ENCODE results near the gene EIF4H. TPM values are rescaled to one million over a fixed set of nuclear protein-coding genes. Genes with fewer than 3 reads are reported as not detected.

Gene EIF4H
- total RNA-seq, result 100 to 1,000 TPM; 146 to 204 (median 187) TPM

GRCh38 chr7:74173866-74174605 is at the start of gene EIF4H:
EIF4H (plus strand) TSS chr7:74174356; CDS start chr7:74174384, 28 bp downstream.
- TF ChIP-seq, protein P1, sequence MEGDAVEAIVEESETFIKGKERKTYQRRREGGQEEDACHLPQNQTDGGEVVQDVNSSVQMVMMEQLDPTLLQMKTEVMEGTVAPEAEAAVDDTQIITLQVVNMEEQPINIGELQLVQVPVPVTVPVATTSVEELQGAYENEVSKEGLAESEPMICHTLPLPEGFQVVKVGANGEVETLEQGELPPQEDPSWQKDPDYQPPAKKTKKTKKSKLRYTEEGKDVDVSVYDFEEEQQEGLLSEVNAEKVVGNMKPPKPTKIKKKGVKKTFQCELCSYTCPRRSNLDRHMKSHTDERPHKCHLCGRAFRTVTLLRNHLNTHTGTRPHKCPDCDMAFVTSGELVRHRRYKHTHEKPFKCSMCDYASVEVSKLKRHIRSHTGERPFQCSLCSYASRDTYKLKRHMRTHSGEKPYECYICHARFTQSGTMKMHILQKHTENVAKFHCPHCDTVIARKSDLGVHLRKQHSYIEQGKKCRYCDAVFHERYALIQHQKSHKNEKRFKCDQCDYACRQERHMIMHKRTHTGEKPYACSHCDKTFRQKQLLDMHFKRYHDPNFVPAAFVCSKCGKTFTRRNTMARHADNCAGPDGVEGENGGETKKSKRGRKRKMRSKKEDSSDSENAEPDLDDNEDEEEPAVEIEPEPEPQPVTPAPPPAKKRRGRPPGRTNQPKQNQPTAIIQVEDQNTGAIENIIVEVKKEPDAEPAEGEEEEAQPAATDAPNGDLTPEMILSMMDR (IDR thresholded peaks at IDR 0.05; ENCODE audit: low read depth), result no peak

DNA sequence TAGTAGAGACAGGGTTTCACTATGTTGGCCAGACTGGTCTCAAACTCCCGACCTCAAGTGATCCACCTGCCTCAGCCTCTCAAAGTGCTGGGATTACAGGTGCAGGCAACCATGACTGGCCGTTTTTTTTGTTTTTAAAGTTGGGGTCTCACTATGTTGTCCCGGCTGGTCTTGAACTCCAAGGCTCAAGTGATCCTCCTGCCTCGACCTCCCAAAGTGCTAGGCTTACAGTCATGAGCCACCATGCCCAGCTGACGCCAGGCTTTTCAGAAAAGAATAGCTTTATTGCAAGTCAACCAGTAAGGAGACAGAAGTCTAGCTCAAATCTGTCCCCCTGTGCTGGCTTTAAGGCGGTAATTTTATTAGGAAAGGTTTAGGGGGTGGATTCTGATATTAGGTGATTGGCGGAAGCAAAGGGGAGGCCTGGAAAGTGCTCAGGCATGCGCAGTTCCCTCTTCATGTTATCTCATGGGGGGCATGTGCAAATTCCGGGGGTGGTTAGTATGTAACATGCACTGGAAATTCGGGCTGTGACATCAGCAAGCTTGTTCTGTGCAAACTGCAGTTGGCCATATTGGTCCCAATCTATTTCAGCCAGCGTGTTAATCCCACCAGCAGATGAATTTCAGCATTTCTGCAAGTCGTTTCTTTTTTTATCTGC is 47.8 kb upstream of the EIF4H start:
- TF ChIP-seq, protein P1 (IDR thresholded peaks at IDR 0.05; ENCODE audit: low read depth), result no peak

GRCh38 chr7:74129887-74130286 is 44.3 kb upstream of the EIF4H start:
- TF ChIP-seq, protein P1 (IDR thresholded peaks at IDR 0.05; ENCODE audit: low read depth), result no peak

- TF ChIP-seq, protein P1 (IDR thresholded peaks at IDR 0.05; ENCODE audit: low read depth), result no peak
Observed at GRCh38 chr7:74130518-74130917, 43.6 kb upstream of the EIF4H start.

- TF ChIP-seq, protein P1 (IDR thresholded peaks at IDR 0.05; ENCODE audit: low read depth), result no peak
Observed at GRCh38 chr7:74134117-74134620, 40.0 kb upstream of the EIF4H start.

GRCh38 chr7:74138334-74138867 is 35.8 kb upstream of the EIF4H start:
- TF ChIP-seq, protein P1 (IDR thresholded peaks at IDR 0.05; ENCODE audit: low read depth), result no peak

Measured in subcutaneous adipose tissue (tissue), 4 donors.